ENCODE results near the gene MSH6.
A peak's percentile ranks its signal among the peaks of the same experiment; 100 is the strongest.

Gene MSH6, protein sequence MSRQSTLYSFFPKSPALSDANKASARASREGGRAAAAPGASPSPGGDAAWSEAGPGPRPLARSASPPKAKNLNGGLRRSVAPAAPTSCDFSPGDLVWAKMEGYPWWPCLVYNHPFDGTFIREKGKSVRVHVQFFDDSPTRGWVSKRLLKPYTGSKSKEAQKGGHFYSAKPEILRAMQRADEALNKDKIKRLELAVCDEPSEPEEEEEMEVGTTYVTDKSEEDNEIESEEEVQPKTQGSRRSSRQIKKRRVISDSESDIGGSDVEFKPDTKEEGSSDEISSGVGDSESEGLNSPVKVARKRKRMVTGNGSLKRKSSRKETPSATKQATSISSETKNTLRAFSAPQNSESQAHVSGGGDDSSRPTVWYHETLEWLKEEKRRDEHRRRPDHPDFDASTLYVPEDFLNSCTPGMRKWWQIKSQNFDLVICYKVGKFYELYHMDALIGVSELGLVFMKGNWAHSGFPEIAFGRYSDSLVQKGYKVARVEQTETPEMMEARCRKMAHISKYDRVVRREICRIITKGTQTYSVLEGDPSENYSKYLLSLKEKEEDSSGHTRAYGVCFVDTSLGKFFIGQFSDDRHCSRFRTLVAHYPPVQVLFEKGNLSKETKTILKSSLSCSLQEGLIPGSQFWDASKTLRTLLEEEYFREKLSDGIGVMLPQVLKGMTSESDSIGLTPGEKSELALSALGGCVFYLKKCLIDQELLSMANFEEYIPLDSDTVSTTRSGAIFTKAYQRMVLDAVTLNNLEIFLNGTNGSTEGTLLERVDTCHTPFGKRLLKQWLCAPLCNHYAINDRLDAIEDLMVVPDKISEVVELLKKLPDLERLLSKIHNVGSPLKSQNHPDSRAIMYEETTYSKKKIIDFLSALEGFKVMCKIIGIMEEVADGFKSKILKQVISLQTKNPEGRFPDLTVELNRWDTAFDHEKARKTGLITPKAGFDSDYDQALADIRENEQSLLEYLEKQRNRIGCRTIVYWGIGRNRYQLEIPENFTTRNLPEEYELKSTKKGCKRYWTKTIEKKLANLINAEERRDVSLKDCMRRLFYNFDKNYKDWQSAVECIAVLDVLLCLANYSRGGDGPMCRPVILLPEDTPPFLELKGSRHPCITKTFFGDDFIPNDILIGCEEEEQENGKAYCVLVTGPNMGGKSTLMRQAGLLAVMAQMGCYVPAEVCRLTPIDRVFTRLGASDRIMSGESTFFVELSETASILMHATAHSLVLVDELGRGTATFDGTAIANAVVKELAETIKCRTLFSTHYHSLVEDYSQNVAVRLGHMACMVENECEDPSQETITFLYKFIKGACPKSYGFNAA (N-terminal part only)

DNA sequence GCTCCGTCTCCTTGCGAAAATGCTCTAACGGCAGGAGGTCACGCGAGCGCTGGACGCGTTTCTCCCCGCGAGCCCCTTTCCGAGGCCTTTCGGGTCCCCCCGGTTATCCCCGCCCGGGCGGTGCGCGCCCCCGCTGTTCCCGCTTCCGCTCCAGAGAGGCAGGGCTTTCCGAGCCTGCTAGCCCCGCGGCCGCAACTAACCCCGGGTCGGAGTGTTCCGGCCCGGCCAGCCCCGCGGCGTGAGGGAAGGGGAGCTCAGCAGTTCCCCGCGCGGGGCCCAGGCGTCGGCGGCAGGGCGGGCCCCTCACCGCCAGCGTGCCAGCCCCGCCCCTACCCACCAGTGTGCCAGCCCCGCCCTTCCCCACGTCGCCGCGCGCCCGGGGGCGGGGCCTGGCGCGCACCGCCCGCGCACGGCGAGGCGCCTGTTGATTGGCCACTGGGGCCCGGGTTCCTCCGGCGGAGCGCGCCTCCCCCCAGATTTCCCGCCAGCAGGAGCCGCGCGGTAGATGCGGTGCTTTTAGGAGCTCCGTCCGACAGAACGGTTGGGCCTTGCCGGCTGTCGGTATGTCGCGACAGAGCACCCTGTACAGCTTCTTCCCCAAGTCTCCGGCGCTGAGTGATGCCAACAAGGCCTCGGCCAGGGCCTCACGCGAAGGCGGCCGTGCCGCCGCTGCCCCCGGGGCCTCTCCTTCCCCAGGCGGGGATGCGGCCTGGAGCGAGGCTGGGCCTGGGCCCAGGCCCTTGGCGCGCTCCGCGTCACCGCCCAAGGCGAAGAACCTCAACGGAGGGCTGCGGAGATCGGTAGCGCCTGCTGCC is at the start of gene MSH6:
MSH6 (plus strand) TSS at position 475 of the 815 bp plus-strand sequence; CDS start at position 564, 89 bp downstream.
- H3K4me3 ChIP-seq (ENCODE audit: low read depth in 1 of 2, low read length in 2 of 2): peak within 1 kb of the TSS; percentile 80 to 87
- H3K9ac ChIP-seq (ENCODE audit: low read depth in 1 of 2, low read length in 2 of 2): peak within 1 kb of the TSS; percentile 89 to 91
- peaks cover 0 to 14% of the 10 kb centered on the region in 2 donors for H3K4me1 ChIP-seq (ENCODE audit: control insufficient read depth in 1 of 2, insufficient read depth in 2 of 2, low read length in 2 of 2)
- no peaks in the 10 kb centered on the region for H3K9me3 ChIP-seq (ENCODE audit: control insufficient read depth in 1 of 2, low read length in 2 of 2)
- H3K36me3 ChIP-seq (ENCODE audit: control insufficient read depth in 1 of 2, insufficient read depth in 2 of 2, low read length in 2 of 2): no peaks in the 10 kb centered on the region
- H3K27ac ChIP-seq (ENCODE audit: low read depth, low read length): peak within 1 kb of the TSS; percentile 88
- H3K27me3 ChIP-seq (ENCODE audit: control insufficient read depth in 1 of 2, insufficient read depth in 2 of 2, low read length in 2 of 2): no peaks in the 10 kb centered on the region

DNA sequence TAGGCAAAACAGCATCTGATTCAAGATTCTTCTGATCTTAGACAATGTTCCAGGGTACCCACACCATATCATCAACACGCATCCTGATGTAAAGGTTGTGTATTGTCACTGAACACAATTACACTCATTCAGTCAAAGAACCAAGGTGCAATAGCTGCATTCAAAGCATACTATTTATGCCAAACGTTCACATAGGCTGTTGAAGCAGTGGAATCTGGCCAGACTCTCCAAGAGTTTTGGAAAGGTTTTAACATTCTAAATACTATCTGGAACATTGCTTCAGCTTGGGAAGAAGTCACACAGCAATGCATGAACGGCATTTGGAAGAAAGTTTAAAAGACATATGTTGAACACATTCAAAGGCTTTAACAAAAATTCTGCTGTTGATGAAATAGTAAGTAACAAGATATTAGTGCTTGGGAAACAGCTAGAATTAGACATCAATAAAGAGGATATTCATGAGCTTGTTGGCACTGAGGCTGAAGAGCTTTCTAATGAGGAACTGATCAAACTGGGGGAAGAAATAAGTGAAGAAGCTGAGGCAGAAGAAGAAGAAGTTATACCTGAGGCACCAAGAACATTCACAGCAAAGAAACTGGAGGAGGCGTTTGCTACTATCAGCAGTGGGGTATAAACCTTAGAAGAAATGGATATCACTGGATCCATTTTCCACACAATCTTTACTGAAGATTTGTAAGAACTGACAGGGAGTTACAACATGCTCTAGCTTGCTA is 47.6 kb upstream of the MSH6 start:
- H3K9me3 ChIP-seq (ENCODE audit: control insufficient read depth in 1 of 2, low read length in 2 of 2): no peaks in the 10 kb centered on the region
- no peaks in the 10 kb centered on the region for H3K4me1 ChIP-seq (ENCODE audit: control insufficient read depth in 1 of 2, insufficient read depth in 2 of 2, low read length in 2 of 2)
- H3K4me3 ChIP-seq (ENCODE audit: low read depth in 1 of 2, low read length in 2 of 2): no peak overlapping the region
- no peak overlapping the region for H3K27ac ChIP-seq (ENCODE audit: low read depth, low read length)
- H3K9ac ChIP-seq (ENCODE audit: low read depth in 1 of 2, low read length in 2 of 2): no peak overlapping the region
- no peaks in the 10 kb centered on the region for H3K36me3 ChIP-seq (ENCODE audit: control insufficient read depth in 1 of 2, insufficient read depth in 2 of 2, low read length in 2 of 2)
- no peaks in the 10 kb centered on the region for H3K27me3 ChIP-seq (ENCODE audit: control insufficient read depth in 1 of 2, insufficient read depth in 2 of 2, low read length in 2 of 2)

DNA sequence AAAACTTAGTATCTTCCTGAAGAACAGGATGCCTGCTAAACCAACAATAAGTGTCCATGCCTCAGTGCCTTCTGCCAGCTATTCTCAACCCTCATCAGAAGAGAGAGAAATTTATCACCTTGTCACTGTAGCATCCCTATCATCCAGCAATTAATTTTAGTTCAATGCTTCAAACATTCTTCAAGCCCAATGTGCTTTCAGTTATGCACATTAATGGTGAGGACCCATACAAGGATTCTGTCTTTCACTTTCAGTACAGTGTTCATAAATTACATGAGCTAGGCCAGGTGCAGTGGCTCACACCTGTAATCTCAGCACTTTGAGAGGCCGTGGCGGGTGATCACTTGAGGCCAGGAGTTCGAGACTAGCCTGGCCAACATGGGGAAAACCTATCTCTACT is 47.0 kb upstream of the MSH6 start:
- Histone ChIP-seq H3K27me3 (ENCODE audit: control insufficient read depth in 1 of 2, insufficient read depth in 2 of 2, low read length in 2 of 2) (no peaks in the 10 kb centered on the region), H3K9me3 (ENCODE audit: control insufficient read depth in 1 of 2, low read length in 2 of 2) (no peaks in the 10 kb centered on the region), H3K36me3 (ENCODE audit: control insufficient read depth in 1 of 2, insufficient read depth in 2 of 2, low read length in 2 of 2) (no peaks in the 10 kb centered on the region), H3K4me3 (ENCODE audit: low read depth in 1 of 2, low read length in 2 of 2) (no peak overlapping the region), H3K27ac (ENCODE audit: low read depth, low read length) (no peak overlapping the region), H3K4me1 (ENCODE audit: control insufficient read depth in 1 of 2, insufficient read depth in 2 of 2, low read length in 2 of 2) (no peaks in the 10 kb centered on the region), H3K9ac (ENCODE audit: low read depth in 1 of 2, low read length in 2 of 2) (no peak overlapping the region)

DNA sequence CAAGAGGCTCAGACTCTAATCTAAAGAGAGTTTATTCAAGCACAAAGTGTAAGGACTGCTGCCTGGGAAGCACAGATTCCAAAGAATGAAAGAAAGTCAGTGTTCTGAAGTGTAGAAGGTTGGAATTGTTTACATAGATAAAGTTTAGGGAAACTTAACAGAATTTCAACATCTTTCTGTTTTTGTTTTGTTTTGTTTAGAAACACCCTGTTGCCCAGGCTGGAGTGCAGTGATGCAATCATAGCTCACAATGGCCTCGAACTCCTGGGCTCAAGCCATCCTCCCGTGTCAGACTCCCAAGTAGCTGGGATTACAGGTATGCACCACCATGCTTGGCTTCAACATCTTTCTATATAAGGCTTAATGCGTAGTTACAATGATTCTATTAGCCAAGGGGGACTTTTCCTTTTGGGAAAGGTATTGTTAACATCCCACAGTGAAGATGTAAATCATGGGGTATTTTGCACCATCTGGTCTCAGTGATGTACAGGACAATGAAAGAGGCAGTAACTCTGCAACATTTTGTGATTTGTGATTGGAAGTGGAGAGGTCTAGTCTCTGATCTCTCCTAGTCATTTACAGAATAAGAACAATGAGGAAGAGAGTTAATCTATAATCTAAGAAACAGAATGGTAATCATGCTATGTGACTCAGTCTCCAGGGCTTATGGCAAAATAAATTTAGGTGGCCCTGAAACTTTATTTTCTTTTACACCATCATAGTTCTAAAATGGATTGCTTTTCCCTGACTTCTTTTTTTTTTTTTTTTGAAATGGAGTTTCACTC is 45.6 kb upstream of the MSH6 start:
- H3K9me3 ChIP-seq (ENCODE audit: control insufficient read depth in 1 of 2, low read length in 2 of 2): no peaks in the 10 kb centered on the region
- no peak overlapping the region for H3K27ac ChIP-seq (ENCODE audit: low read depth, low read length)
- no peak overlapping the region for H3K4me3 ChIP-seq (ENCODE audit: low read depth in 1 of 2, low read length in 2 of 2)
- no peak overlapping the region for H3K9ac ChIP-seq (ENCODE audit: low read depth in 1 of 2, low read length in 2 of 2)
- no peaks in the 10 kb centered on the region for H3K36me3 ChIP-seq (ENCODE audit: control insufficient read depth in 1 of 2, insufficient read depth in 2 of 2, low read length in 2 of 2)
- peaks cover 0 to 5% of the 10 kb centered on the region in 2 donors for H3K27me3 ChIP-seq (ENCODE audit: control insufficient read depth in 1 of 2, insufficient read depth in 2 of 2, low read length in 2 of 2)
- no peaks in the 10 kb centered on the region for H3K4me1 ChIP-seq (ENCODE audit: control insufficient read depth in 1 of 2, insufficient read depth in 2 of 2, low read length in 2 of 2)

DNA sequence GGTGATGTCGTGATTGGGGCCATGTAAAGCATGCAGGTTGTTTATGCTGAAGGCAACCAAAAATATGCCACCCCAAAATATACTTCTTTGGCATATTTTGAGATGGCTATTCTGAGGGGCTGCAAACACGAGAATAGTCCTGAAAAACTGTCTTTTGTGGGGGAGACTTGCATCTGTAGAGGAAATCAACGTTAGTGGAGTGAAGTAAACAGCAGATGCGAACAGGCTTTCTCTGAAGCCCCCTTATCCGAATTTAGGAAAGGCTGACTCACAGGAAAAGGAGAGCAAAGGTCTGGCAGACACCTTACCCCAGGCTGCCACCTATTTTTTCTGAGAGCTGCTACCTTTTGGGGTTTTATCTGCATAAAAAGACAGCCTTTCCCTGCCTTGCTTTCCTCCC is 44.6 kb upstream of the MSH6 start:
- Histone ChIP-seq H3K36me3 (ENCODE audit: control insufficient read depth in 1 of 2, insufficient read depth in 2 of 2, low read length in 2 of 2) (no peaks in the 10 kb centered on the region), H3K27ac (ENCODE audit: low read depth, low read length) (no peak overlapping the region), H3K9ac (ENCODE audit: low read depth in 1 of 2, low read length in 2 of 2) (no peak overlapping the region), H3K27me3 (ENCODE audit: control insufficient read depth in 1 of 2, insufficient read depth in 2 of 2, low read length in 2 of 2) (peaks cover 0 to 5% of the 10 kb centered on the region in 2 donors), H3K4me3 (ENCODE audit: low read depth in 1 of 2, low read length in 2 of 2) (no peak overlapping the region), H3K9me3 (ENCODE audit: control insufficient read depth in 1 of 2, low read length in 2 of 2) (no peaks in the 10 kb centered on the region), H3K4me1 (ENCODE audit: control insufficient read depth in 1 of 2, insufficient read depth in 2 of 2, low read length in 2 of 2) (no peaks in the 10 kb centered on the region)

DNA sequence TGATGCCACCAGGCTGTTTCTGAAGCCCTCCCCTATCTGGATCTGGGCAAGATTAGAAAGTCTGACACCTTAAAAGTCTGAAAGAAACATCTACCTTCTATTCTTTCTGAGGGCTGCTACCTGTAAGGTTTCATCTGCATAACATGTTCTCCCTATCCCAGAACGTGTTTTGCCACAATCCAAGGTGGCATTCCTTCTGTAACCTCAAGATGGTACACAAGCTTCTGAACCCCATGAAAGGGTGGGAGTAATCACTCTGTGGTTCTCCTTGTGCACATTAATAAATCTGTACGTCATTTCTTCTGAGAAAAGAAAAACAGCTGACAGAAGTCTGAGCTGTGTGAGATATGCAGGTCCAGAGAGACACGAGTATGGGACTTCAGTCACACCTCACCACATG is 41.8 kb upstream of the MSH6 start:
- H3K9ac ChIP-seq (ENCODE audit: low read depth in 1 of 2, low read length in 2 of 2): no peak overlapping the region
- no peaks in the 10 kb centered on the region for H3K9me3 ChIP-seq (ENCODE audit: control insufficient read depth in 1 of 2, low read length in 2 of 2)
- peaks cover 0 to 8% of the 10 kb centered on the region in 2 donors for H3K27me3 ChIP-seq (ENCODE audit: control insufficient read depth in 1 of 2, insufficient read depth in 2 of 2, low read length in 2 of 2)

DNA sequence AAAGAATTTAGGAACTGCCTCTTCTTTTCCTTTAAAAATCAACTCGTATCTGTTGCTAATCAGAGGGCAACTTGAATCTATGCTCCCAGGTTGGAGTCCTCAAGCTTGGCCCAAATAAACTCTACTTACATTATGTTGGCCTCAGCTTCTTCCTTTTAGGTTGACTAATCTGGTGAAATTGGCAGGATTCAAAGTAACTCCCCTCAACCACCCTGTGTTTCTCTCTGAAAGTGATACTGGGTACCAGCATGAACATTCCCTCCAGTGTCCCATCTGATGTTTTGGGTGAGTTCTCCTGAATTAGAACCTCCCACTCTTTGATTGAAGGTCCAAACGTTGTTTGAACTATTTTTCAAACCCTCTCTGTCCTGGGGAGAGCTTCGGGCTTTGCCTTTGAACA is 41.3 kb upstream of the MSH6 start:
- no peaks in the 10 kb centered on the region for H3K4me1 ChIP-seq (ENCODE audit: control insufficient read depth in 1 of 2, insufficient read depth in 2 of 2, low read length in 2 of 2)
- H3K36me3 ChIP-seq (ENCODE audit: control insufficient read depth in 1 of 2, insufficient read depth in 2 of 2, low read length in 2 of 2): no peaks in the 10 kb centered on the region
- no peaks in the 10 kb centered on the region for H3K9me3 ChIP-seq (ENCODE audit: control insufficient read depth in 1 of 2, low read length in 2 of 2)
- H3K27me3 ChIP-seq (ENCODE audit: control insufficient read depth in 1 of 2, insufficient read depth in 2 of 2, low read length in 2 of 2): peaks cover 0 to 8% of the 10 kb centered on the region in 2 donors
- no peak overlapping the region for H3K4me3 ChIP-seq (ENCODE audit: low read depth in 1 of 2, low read length in 2 of 2)
- H3K27ac ChIP-seq (ENCODE audit: low read depth, low read length): no peak overlapping the region
- no peak overlapping the region for H3K9ac ChIP-seq (ENCODE audit: low read depth in 1 of 2, low read length in 2 of 2)

More for the DNA sequence above, 41.8 kb upstream of the MSH6 start:
- H3K4me3 ChIP-seq (ENCODE audit: low read depth in 1 of 2, low read length in 2 of 2): no peak overlapping the region
- no peaks in the 10 kb centered on the region for H3K36me3 ChIP-seq (ENCODE audit: control insufficient read depth in 1 of 2, insufficient read depth in 2 of 2, low read length in 2 of 2)
- H3K4me1 ChIP-seq (ENCODE audit: control insufficient read depth in 1 of 2, insufficient read depth in 2 of 2, low read length in 2 of 2): no peaks in the 10 kb centered on the region
- no peak overlapping the region for H3K27ac ChIP-seq (ENCODE audit: low read depth, low read length)

DNA sequence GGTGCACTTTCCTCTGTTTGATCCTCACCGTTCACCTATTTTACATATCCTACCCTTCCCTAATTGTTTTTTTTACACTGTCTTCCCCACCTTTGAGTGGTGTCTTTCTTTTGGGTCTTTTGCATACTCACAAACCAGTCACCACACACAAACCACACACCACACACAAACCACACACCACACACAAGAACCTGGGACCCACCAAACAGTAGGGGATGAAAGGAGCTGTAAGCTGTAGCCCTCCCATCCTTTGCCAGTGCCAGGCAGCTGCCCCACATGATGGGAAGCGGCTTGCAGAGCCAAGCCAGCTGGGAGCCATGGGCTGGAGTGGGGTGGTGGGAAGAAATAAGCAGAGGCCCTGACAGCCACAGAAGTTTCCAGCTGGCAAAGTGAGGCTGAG is 38.9 kb upstream of the MSH6 start:
- Histone ChIP-seq H3K4me3 (ENCODE audit: low read depth in 1 of 2, low read length in 2 of 2) (no peak overlapping the region), H3K9me3 (ENCODE audit: control insufficient read depth in 1 of 2, low read length in 2 of 2) (peaks cover 0 to 3% of the 10 kb centered on the region in 2 donors), H3K36me3 (ENCODE audit: control insufficient read depth in 1 of 2, insufficient read depth in 2 of 2, low read length in 2 of 2) (no peaks in the 10 kb centered on the region), H3K9ac (ENCODE audit: low read depth in 1 of 2, low read length in 2 of 2) (no peak overlapping the region), H3K4me1 (ENCODE audit: control insufficient read depth in 1 of 2, insufficient read depth in 2 of 2, low read length in 2 of 2) (no peaks in the 10 kb centered on the region), H3K27ac (ENCODE audit: low read depth, low read length) (no peak overlapping the region), H3K27me3 (ENCODE audit: control insufficient read depth in 1 of 2, insufficient read depth in 2 of 2, low read length in 2 of 2) (peaks cover 0 to 8% of the 10 kb centered on the region in 2 donors)
